WERI-Rb-1 (cell line): ENCODE data around the gene UBE2G2.

Experiments used
- DNase-seq: peaks from one replicate; pipeline ENCODE4 v3.0.0-alpha.2; 2020
- H3K27ac ChIP-seq: fragments of 250-450 bp; sonication (Bioruptor Pico); 2 replicates; pipeline ENCODE4 v1.5.1; 2020; ENCODE audit warnings: mild to moderate bottlenecking, moderate library complexity
- H3K27me3 ChIP-seq: fragments of 250-450 bp; sonication (Bioruptor Pico); 2 replicates; pipeline ENCODE4 v1.5.1; 2021; ENCODE audit warnings: mild to moderate bottlenecking, low read depth, moderate library complexity; ENCODE audit not compliant: insufficient read depth, severe bottlenecking
- H3K36me3 ChIP-seq: fragments of 250-450 bp; sonication (Bioruptor Pico); 2 replicates; pipeline ENCODE4 v1.5.1; 2020; ENCODE audit warnings: mild to moderate bottlenecking, moderate library complexity
- H3K4me3 ChIP-seq: 2 replicates; pipeline ENCODE4 v1.5.1; 2011; ENCODE audit warnings: low read depth, mild to moderate bottlenecking, control low read depth, low read length
- H3K9me3 ChIP-seq: fragments of 250-450 bp; sonication (Bioruptor Pico); 2 replicates; pipeline ENCODE4 v1.5.1; 2021; ENCODE audit warnings: mild to moderate bottlenecking, moderate library complexity; ENCODE audit not compliant: severe bottlenecking
- CTCF ChIP-seq: IDR thresholded peaks from 2 replicates; pipeline ENCODE4 v1.5.1; 2011; ENCODE audit warnings: low read depth, mild to moderate bottlenecking, control low read depth, inconsistent platforms, low read length

UBE2G2 gene

GRCh38 chr21:44773291-44773932 lies 28.2 kb downstream of the UBE2G2 start:
- peaks cover 86% of the 10 kb centered on the region for H3K36me3 ChIP-seq

GRCh38 chr21:44771896-44772525 lies 29.6 kb downstream of the UBE2G2 start:
- Histone ChIP-seq H3K4me3 (no peak overlapping the region), H3K9me3 (no peaks in the 10 kb centered on the region), H3K36me3 (peaks cover 72% of the 10 kb centered on the region), H3K27ac (no peak overlapping the region), H3K27me3 (no peaks in the 10 kb centered on the region)
- no peak for TF ChIP-seq CTCF
- peak; percentile 6 for DNase-seq

More at GRCh38 chr21:44773291-44773932, 28.2 kb downstream of the UBE2G2 start:
- TF ChIP-seq CTCF, result no peak
- no peaks in the 10 kb centered on the region for H3K9me3 ChIP-seq
- no peak overlapping the region for H3K4me3 ChIP-seq
- DNase-seq, result no peak
- no peaks in the 10 kb centered on the region for H3K27me3 ChIP-seq
- no peak overlapping the region for H3K27ac ChIP-seq

GRCh38 chr21:44767834-44768831 lies 33.5 kb downstream of the UBE2G2 start:
- DNase-seq, result peak; percentile 7
- H3K27ac ChIP-seq, result no peak overlapping the region; the same call in 1 of the 2 replicates

GRCh38 chr21:44766818-44767354 lies 34.7 kb downstream of the UBE2G2 start:
- H3K36me3 ChIP-seq, result peaks cover 25% of the 10 kb centered on the region
- no peak overlapping the region for H3K4me3 ChIP-seq
- H3K9me3 ChIP-seq, result no peaks in the 10 kb centered on the region
- DNase-seq, result peak; percentile 8
- no peaks in the 10 kb centered on the region for H3K27me3 ChIP-seq
- TF ChIP-seq CTCF, result no peak
- peak overlapping the region; percentile 44 for H3K27ac ChIP-seq

More at GRCh38 chr21:44767834-44768831, 33.5 kb downstream of the UBE2G2 start:
- H3K4me3 ChIP-seq, result no peak overlapping the region
- no peaks in the 10 kb centered on the region for H3K27me3 ChIP-seq
- H3K36me3 ChIP-seq, result peaks cover 36% of the 10 kb centered on the region
- no peak for TF ChIP-seq CTCF
- no peaks in the 10 kb centered on the region for H3K9me3 ChIP-seq

GRCh38 chr21:44766014-44766817 lies 35.4 kb downstream of the UBE2G2 start:
- Histone ChIP-seq H3K36me3 (peaks cover 19% of the 10 kb centered on the region), H3K27ac (peak overlapping the region; percentile 44), H3K9me3 (peaks cover under 1% of the 10 kb centered on the region), H3K4me3 (no peak overlapping the region), H3K27me3 (no peaks in the 10 kb centered on the region)
- peak; percentile 43 for DNase-seq
- no peak for TF ChIP-seq CTCF
